Measurements from ENCODE around the gene AKT2.

The AKT2 gene

DNA sequence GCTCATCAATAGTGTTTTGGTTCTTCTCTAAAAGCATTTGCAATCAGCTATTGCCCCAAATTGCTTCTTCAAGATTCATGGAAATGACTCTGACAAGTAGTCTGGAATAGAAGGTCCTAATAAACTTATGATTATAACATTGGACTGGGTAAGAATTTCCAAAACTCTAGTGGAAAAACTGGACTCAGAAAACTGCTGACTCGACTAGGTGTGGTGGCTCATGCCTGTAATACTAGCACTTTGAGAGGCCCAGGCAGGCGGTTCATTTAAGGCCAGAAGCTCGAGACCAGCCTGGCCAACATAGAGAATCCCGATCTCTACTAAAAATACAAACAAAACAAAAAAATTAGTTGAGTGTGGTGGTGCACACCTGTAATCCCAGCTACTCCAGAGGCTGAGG, 15.5 kb upstream of the AKT2 start:
- TF ChIP-seq ZFX (IDR thresholded peaks at IDR 0.05; ENCODE audit: borderline replicate concordance): no peak
- TF ChIP-seq, protein P1, sequence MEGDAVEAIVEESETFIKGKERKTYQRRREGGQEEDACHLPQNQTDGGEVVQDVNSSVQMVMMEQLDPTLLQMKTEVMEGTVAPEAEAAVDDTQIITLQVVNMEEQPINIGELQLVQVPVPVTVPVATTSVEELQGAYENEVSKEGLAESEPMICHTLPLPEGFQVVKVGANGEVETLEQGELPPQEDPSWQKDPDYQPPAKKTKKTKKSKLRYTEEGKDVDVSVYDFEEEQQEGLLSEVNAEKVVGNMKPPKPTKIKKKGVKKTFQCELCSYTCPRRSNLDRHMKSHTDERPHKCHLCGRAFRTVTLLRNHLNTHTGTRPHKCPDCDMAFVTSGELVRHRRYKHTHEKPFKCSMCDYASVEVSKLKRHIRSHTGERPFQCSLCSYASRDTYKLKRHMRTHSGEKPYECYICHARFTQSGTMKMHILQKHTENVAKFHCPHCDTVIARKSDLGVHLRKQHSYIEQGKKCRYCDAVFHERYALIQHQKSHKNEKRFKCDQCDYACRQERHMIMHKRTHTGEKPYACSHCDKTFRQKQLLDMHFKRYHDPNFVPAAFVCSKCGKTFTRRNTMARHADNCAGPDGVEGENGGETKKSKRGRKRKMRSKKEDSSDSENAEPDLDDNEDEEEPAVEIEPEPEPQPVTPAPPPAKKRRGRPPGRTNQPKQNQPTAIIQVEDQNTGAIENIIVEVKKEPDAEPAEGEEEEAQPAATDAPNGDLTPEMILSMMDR (IDR thresholded peaks at IDR 0.05): no peak
- no peak overlapping the region for H3K27ac ChIP-seq

- H3K27ac ChIP-seq: no peak overlapping the region
- TF ChIP-seq, protein P1 (IDR thresholded peaks at IDR 0.05): no peak
- no peak for TF ChIP-seq ZFX (IDR thresholded peaks at IDR 0.05; ENCODE audit: borderline replicate concordance)
Observed at GRCh38 chr19:40298026-40298425, 12.9 kb upstream of the AKT2 start.

GRCh38 chr19:40294560-40294959, 9.4 kb upstream of the AKT2 start:
- no peak overlapping the region for H3K27ac ChIP-seq
- TF ChIP-seq, protein P1 (IDR thresholded peaks at IDR 0.05): no peak
- TF ChIP-seq ZFX (IDR thresholded peaks at IDR 0.05; ENCODE audit: borderline replicate concordance): no peak

DNA sequence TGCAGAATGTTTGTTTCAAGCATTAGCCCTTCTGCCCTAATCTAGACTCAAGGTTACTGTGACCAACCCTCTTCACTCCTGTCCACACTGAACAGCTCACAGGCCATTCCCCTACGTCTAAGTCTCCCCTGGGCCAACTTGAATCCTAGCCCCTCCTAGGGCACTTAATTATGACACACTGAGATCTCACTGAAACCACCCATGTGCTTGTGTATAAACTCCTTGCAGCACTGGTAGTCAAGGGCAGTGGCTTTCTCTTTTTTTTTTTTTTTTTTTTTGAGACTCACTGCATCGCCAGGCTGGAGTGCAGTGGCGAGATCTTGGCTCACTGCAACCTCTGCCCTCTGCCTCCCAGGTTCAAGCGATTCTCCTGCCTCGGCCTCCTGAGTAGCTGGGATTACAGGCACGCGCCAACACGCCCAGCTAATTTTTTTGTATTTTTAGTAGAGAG, 1.9 kb upstream of the AKT2 start:
- peak overlapping the region; percentile 90 for H3K27ac ChIP-seq
- TF ChIP-seq ZFX (IDR thresholded peaks at IDR 0.05; ENCODE audit: borderline replicate concordance): no peak
- TF ChIP-seq, protein P1 (IDR thresholded peaks at IDR 0.05): no peak

DNA sequence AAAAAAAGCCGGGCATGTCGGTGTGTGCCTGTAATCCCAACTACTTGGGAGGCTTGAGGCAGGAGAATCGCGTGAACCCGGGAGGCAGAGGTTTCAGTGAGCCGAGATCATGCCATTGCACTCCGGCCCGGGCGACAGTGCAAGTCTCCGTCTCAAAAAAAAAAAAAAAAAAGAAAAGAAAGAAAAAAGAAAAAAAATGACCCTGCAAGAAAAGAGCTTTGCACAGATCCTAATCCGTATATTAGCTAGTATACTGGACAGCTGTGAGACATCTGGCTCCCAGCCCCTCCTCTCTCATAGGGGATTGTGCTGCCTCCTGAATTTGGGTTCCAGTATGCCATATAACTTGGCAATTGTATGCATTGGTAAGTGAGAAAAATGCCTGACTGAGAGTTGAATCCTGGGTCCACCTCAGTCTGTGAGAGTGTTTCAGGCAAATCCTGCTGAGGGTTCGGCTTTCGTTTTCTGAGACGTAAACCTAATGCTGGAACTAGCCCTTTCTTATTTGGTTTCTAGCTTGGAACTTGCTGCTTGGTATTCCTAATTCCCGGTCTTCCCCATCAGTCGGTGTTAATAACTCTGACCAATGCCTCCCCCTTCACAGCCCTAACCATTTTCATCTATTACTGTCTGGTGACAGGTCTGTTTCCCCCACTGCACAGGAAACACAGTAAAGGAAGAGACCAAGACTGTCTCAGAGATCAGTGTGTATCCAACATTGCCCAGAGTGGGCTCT, 1.3 kb upstream of the AKT2 start:
- H3K27ac ChIP-seq: peak overlapping the region; percentile 90
- no peak for TF ChIP-seq ZFX (IDR thresholded peaks at IDR 0.05; ENCODE audit: borderline replicate concordance)
- TF ChIP-seq, protein P1 (IDR thresholded peaks at IDR 0.05): no peak

DNA sequence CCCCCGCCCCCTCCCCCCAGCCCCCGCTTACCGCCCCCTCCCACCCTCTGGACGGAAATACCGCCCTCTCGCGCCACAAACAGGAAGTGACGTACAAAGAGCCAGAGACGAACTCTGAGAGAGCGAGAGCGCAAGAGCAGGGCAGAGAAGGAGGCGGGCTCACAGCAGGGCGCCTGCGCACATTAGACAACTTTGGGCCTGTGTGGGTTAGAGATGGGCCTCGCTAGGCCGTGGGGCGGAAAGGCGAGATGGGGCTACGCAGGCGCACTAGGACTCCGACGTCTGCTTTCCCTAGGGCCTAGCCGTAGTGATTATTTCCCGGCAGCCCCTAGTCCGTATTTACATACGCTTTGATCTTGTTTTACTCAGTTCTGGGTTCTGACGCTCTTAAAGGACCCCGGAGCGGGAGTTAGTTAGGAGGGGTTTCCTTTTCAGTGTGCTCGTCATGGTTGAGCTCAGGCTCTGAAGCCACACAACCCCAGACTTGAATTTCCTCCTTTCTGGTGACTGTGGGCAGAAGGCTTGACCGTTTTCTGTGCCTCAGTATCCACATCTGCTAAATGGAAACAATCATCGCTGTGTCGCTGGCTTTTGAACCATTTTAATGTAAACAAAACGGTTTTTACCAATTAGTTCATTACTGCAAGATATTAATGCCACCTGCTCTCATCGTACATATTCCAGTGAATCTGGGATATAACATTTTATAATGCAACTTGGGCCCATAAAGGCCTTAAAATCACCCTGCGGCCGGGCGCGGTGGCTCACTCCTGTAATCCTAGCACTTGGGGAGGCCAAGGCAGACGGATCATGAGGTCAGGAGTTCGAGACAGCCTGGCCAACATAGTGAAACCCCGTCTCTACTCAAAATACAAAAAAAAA, 449 bp upstream of the AKT2 start:
- peak overlapping the region; percentile 90 for H3K27ac ChIP-seq
- TF ChIP-seq, protein P1 (IDR thresholded peaks at IDR 0.05): no peak

- H3K27ac ChIP-seq: peak overlapping the region; percentile 90
Observed at GRCh38 chr19:40284251-40284500, 969 bp downstream of the AKT2 start.

More at GRCh38 chr19:40284251-40284500, 969 bp downstream of the AKT2 start:
- no peak for TF ChIP-seq ZFX (IDR thresholded peaks at IDR 0.05; ENCODE audit: borderline replicate concordance)
- TF ChIP-seq, protein P1 (IDR thresholded peaks at IDR 0.05): no peak

Measured in 22Rv1 (cell line).